ENCODE results near the gene ZNF784.

DNA sequence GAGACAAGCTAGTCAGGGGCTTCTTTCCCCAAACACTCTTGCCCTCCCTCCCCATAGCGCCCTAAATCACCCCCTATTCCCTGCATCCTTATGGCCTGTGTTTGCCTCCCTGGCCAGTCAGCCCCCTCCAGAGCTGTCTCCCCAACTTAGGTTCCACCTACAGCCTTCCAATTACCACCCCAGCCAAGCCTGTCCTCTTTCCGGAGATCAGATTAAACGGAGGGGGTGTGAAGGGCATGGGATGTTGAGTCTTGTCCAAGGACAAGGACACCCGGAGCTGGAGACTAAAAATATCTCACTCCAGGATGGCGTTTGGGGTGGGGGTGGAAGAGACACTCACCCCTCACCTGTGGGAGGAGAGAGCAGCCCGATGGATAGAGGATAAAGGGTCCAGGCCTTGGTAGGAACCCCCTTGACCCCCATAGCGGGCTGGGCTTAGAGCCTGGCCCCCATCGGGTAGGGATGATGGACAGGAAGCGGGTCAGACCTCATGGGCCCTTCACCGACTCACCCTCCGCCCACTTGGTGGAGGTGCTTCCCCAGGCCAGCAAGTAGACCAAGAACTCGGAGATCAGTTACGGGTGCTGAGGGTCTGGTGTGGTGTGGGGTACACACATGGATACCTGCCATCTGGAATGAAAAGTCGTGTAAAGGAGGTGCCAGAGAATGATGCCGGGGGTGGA lies 12.9 kb downstream of the ZNF784 start:
- TF ChIP-seq POLR2AphosphoS5 (IDR thresholded peaks at IDR 0.05; ENCODE audit: low read depth, low read length) (no peak), SP1 (IDR thresholded peaks at IDR 0.05; ENCODE audit: low read depth, low read length) (no peak), BRCA1 (IDR thresholded peaks at IDR 0.05; ENCODE audit: low read depth, low read length) (no peak), MAFK (IDR thresholded peaks at IDR 0.05; ENCODE audit: low read depth, low read length) (no peak), TEAD4 (IDR thresholded peaks at IDR 0.05; ENCODE audit: low read depth, low read length) (no peak)
- TF ChIP-seq, protein P1, sequence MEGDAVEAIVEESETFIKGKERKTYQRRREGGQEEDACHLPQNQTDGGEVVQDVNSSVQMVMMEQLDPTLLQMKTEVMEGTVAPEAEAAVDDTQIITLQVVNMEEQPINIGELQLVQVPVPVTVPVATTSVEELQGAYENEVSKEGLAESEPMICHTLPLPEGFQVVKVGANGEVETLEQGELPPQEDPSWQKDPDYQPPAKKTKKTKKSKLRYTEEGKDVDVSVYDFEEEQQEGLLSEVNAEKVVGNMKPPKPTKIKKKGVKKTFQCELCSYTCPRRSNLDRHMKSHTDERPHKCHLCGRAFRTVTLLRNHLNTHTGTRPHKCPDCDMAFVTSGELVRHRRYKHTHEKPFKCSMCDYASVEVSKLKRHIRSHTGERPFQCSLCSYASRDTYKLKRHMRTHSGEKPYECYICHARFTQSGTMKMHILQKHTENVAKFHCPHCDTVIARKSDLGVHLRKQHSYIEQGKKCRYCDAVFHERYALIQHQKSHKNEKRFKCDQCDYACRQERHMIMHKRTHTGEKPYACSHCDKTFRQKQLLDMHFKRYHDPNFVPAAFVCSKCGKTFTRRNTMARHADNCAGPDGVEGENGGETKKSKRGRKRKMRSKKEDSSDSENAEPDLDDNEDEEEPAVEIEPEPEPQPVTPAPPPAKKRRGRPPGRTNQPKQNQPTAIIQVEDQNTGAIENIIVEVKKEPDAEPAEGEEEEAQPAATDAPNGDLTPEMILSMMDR (IDR thresholded peaks at IDR 0.05; ENCODE audit: control extremely low read depth in 1 of 3, insufficient read depth in 1 of 3, low read depth in 1 of 3, low read length in 3 of 3): no peak
